Naive B cell (primary cell): ENCODE data around the gene ZBED4. TPM values are rescaled to one million over a fixed set of nuclear protein-coding genes. Genes with fewer than 3 reads are reported as not detected.

ENCODE experiments used
- ATAC-seq, 2 donors: fragments of 150-1000 bp; cut with Tn5 transposase; 2 replicates each; pipeline ENCODE4 v1.10.0; 2021; ENCODE audit warnings: low read depth in 2 of 2, mild to moderate bottlenecking in 2 of 2, moderate library complexity in 2 of 2
- DNase-seq: peaks from one replicate; pipeline ENCODE4 v3.0.0; 2022
- H3K27ac Mint-ChIP-seq, 6 donors: one replicate each; pipeline ENCODE4 v1.8.0; 2020 to 2022; ENCODE audit warnings: mild to moderate bottlenecking in 6 of 6, mixed read lengths in 6 of 6, moderate library complexity in 5 of 6, inconsistent platforms in 2 of 6
- H3K27me3 Mint-ChIP-seq, 3 donors: one replicate each; pipeline ENCODE4 v1.8.0; 2021 to 2022; ENCODE audit warnings: mixed read lengths in 3 of 3, mild to moderate bottlenecking in 1 of 3
- H3K36me3 Mint-ChIP-seq, 2 donors: one replicate each; pipeline ENCODE4 v1.8.0; 2020 to 2022; ENCODE audit warnings: mixed read lengths in 2 of 2, inconsistent platforms in 1 of 2, mild to moderate bottlenecking in 1 of 2
- H3K4me1 Mint-ChIP-seq, 3 donors: one replicate each; pipeline ENCODE4 v1.8.0; 2020 to 2022; ENCODE audit warnings: mixed read lengths in 3 of 3, inconsistent platforms in 1 of 3, mild to moderate bottlenecking in 1 of 3, moderate library complexity in 1 of 3
- H3K4me3 Mint-ChIP-seq, 8 donors: one replicate each; pipeline ENCODE4 v1.8.0; 2020 to 2022; ENCODE audit warnings: mild to moderate bottlenecking in 8 of 8, mixed read lengths in 8 of 8, moderate library complexity in 8 of 8, inconsistent platforms in 2 of 8
- H3K9me3 Mint-ChIP-seq, 7 donors: one replicate each; pipeline ENCODE4 v1.8.0; 2020 to 2022; ENCODE audit warnings: mixed read lengths in 7 of 7, mild to moderate bottlenecking in 5 of 7, inconsistent platforms in 2 of 7, moderate library complexity in 1 of 7
- polyA plus RNA-seq, 6 donors: library from polyadenylated mRNA; unstranded; fragments of 300-500 nt; fragmentation: Illumina TruSeq; gene quantifications; one replicate each; pipeline ENCODE4 v1.2.3, GENCODE V29; 2021; ENCODE audit warnings: low read depth in 6 of 6

Gene ZBED4
- polyA plus RNA-seq, 6 donors from 2014 or later = 3.8 to 10.3 (median 6.1) TPM

- Mint-ChIP-seq H3K9me3 (no peaks in the 10 kb centered on the region), H3K27me3 (no peaks in the 10 kb centered on the region), H3K4me1 (peaks cover 20 to 29% (median 20%) of the 10 kb centered on the region in 3 donors), H3K4me3 (no peak overlapping the region), H3K27ac (peak overlapping the region in 3 of 6 donors; percentile 24 to 57 (median 31)), H3K36me3 (peaks cover 16 to 23% of the 10 kb centered on the region in 2 donors)
- ATAC-seq (no peak), DNase-seq (no peak)
Measured at GRCh38 chr22:49881856-49882255, 28.2 kb downstream of the ZBED4 start.

- H3K4me1 Mint-ChIP-seq = peaks cover 19 to 26% (median 20%) of the 10 kb centered on the region in 3 donors
- no peak overlapping the region for H3K4me3 Mint-ChIP-seq
- no peaks in the 10 kb centered on the region for H3K27me3 Mint-ChIP-seq
- DNase-seq (no peak), ATAC-seq (no peak)
- H3K9me3 Mint-ChIP-seq = no peaks in the 10 kb centered on the region
- H3K36me3 Mint-ChIP-seq = peaks cover 20 to 26% of the 10 kb centered on the region in 2 donors
- H3K27ac Mint-ChIP-seq = peak overlapping the region in 1 of 6 donors; percentile 3
Measured at GRCh38 chr22:49882519-49883293, 29.1 kb downstream of the ZBED4 start.

- no peak overlapping the region for H3K4me3 Mint-ChIP-seq
- no peaks in the 10 kb centered on the region for H3K9me3 Mint-ChIP-seq
- DNase-seq = no peak
- peaks cover 18 to 23% (median 20%) of the 10 kb centered on the region in 3 donors for H3K4me1 Mint-ChIP-seq
- ATAC-seq = no peak
- H3K27ac Mint-ChIP-seq = peak overlapping the region in 1 of 6 donors; percentile 3
- H3K36me3 Mint-ChIP-seq = peaks cover 20 to 21% of the 10 kb centered on the region in 2 donors
- no peaks in the 10 kb centered on the region for H3K27me3 Mint-ChIP-seq
Measured at GRCh38 chr22:49883294-49883640, 29.6 kb downstream of the ZBED4 start.

- Mint-ChIP-seq H3K36me3 (peaks cover 19 to 20% of the 10 kb centered on the region in 2 donors), H3K27me3 (no peaks in the 10 kb centered on the region)
Measured at GRCh38 chr22:49884075-49884474, 30.4 kb downstream of the ZBED4 start.

GRCh38 chr22:49884503-49885260 is 31.0 kb downstream of the ZBED4 start:
- peaks cover 18 to 23% (median 20%) of the 10 kb centered on the region in 3 donors for H3K4me1 Mint-ChIP-seq
- no peak overlapping the region for H3K27ac Mint-ChIP-seq
- ATAC-seq (no peak), DNase-seq (no peak)
- peaks cover 20 to 23% of the 10 kb centered on the region in 2 donors for H3K36me3 Mint-ChIP-seq
- no peak overlapping the region for H3K4me3 Mint-ChIP-seq
- H3K9me3 Mint-ChIP-seq = peaks cover 0 to 2% (median 0%) of the 10 kb centered on the region in 7 donors
- no peaks in the 10 kb centered on the region for H3K27me3 Mint-ChIP-seq

More at GRCh38 chr22:49884075-49884474, 30.4 kb downstream of the ZBED4 start:
- ATAC-seq (no peak), DNase-seq (no peak)
- peaks cover 18 to 23% (median 20%) of the 10 kb centered on the region in 3 donors for H3K4me1 Mint-ChIP-seq
- H3K4me3 Mint-ChIP-seq = peak overlapping the region in 2 of 8 donors; percentile 26 to 59
- H3K9me3 Mint-ChIP-seq = no peaks in the 10 kb centered on the region
- H3K27ac Mint-ChIP-seq = no peak overlapping the region

GRCh38 chr22:49885281-49885680 is 31.6 kb downstream of the ZBED4 start:
- Mint-ChIP-seq H3K4me1 (peaks cover 13 to 19% (median 18%) of the 10 kb centered on the region in 3 donors), H3K9me3 (peaks cover 0 to 2% (median 0%) of the 10 kb centered on the region in 7 donors), H3K27me3 (no peaks in the 10 kb centered on the region), H3K27ac (no peak overlapping the region), H3K36me3 (peaks cover 20 to 24% of the 10 kb centered on the region in 2 donors), H3K4me3 (no peak overlapping the region)
- ATAC-seq (no peak), DNase-seq (no peak)

- H3K27ac Mint-ChIP-seq = peak overlapping the region in 1 of 6 donors; percentile 58
- ATAC-seq (no peak), DNase-seq (no peak)
- H3K36me3 Mint-ChIP-seq = peaks cover 20 to 24% of the 10 kb centered on the region in 2 donors
- H3K9me3 Mint-ChIP-seq = peaks cover 0 to 4% (median 0%) of the 10 kb centered on the region in 7 donors
- H3K4me1 Mint-ChIP-seq = peaks cover 10 to 16% (median 15%) of the 10 kb centered on the region in 3 donors
- H3K27me3 Mint-ChIP-seq = no peaks in the 10 kb centered on the region
- H3K4me3 Mint-ChIP-seq = no peak overlapping the region
Measured at GRCh38 chr22:49885881-49886280, 32.2 kb downstream of the ZBED4 start.

GRCh38 chr22:49886346-49887063 is 32.9 kb downstream of the ZBED4 start:
- H3K36me3 Mint-ChIP-seq = peaks cover 25 to 28% of the 10 kb centered on the region in 2 donors
- H3K27me3 Mint-ChIP-seq = no peaks in the 10 kb centered on the region
- ATAC-seq (no peak), DNase-seq (no peak)
- H3K9me3 Mint-ChIP-seq = peaks cover 0 to 8% (median 4%) of the 10 kb centered on the region in 7 donors
- H3K4me1 Mint-ChIP-seq = peaks cover 8 to 18% (median 17%) of the 10 kb centered on the region in 3 donors
- no peak overlapping the region for H3K27ac Mint-ChIP-seq
- no peak overlapping the region for H3K4me3 Mint-ChIP-seq

- no peak for DNase-seq
- ATAC-seq = no peak
- H3K27me3 Mint-ChIP-seq = no peaks in the 10 kb centered on the region
- H3K4me1 Mint-ChIP-seq = peaks cover 7 to 19% (median 15%) of the 10 kb centered on the region in 3 donors
- H3K9me3 Mint-ChIP-seq = peaks cover 0 to 8% (median 4%) of the 10 kb centered on the region in 7 donors
- H3K27ac Mint-ChIP-seq = no peak overlapping the region
- peaks cover 27 to 31% of the 10 kb centered on the region in 2 donors for H3K36me3 Mint-ChIP-seq
- no peak overlapping the region for H3K4me3 Mint-ChIP-seq
Measured at GRCh38 chr22:49887064-49887451, 33.4 kb downstream of the ZBED4 start.

GRCh38 chr22:49887702-49888101 is 34.1 kb downstream of the ZBED4 start:
- H3K27ac Mint-ChIP-seq = no peak overlapping the region
- ATAC-seq (no peak), DNase-seq (no peak)
- peaks cover 0 to 8% (median 4%) of the 10 kb centered on the region in 7 donors for H3K9me3 Mint-ChIP-seq
- H3K4me1 Mint-ChIP-seq = peaks cover 7 to 14% (median 10%) of the 10 kb centered on the region in 3 donors
- no peak overlapping the region for H3K4me3 Mint-ChIP-seq
- H3K36me3 Mint-ChIP-seq = peaks cover 27 to 30% of the 10 kb centered on the region in 2 donors
- H3K27me3 Mint-ChIP-seq = no peaks in the 10 kb centered on the region

GRCh38 chr22:49889071-49889470 is 35.4 kb downstream of the ZBED4 start:
- DNase-seq = no peak
- H3K36me3 Mint-ChIP-seq = peaks cover 16 to 22% of the 10 kb centered on the region in 2 donors
- ATAC-seq = no peak
- H3K4me1 Mint-ChIP-seq = peaks cover 3 to 6% (median 6%) of the 10 kb centered on the region in 3 donors
- no peak overlapping the region for H3K27ac Mint-ChIP-seq
- H3K4me3 Mint-ChIP-seq = no peak overlapping the region
- H3K9me3 Mint-ChIP-seq = peaks cover 0 to 10% (median 9%) of the 10 kb centered on the region in 7 donors
- no peaks in the 10 kb centered on the region for H3K27me3 Mint-ChIP-seq

GRCh38 chr22:49892226-49892899 is 38.7 kb downstream of the ZBED4 start:
- Mint-ChIP-seq H3K36me3 (peaks cover 15 to 18% of the 10 kb centered on the region in 2 donors), H3K4me3 (no peak overlapping the region), H3K27me3 (no peaks in the 10 kb centered on the region), H3K4me1 (peaks cover 1 to 8% (median 6%) of the 10 kb centered on the region in 3 donors), H3K9me3 (peaks cover 2 to 16% (median 9%) of the 10 kb centered on the region in 7 donors), H3K27ac (peak overlapping the region in 1 of 6 donors; percentile 75)
- ATAC-seq (no peak), DNase-seq (no peak)
